Choroid plexus epithelial cell (primary cell): ENCODE results near the gene ADD3.
"Not testable (repeated sequence)": the region's sequence is repeated elsewhere in the genome, so short reads cannot be mapped to it uniquely, and the experiment has no call there.

Experiments used
- DNase-seq: peaks from one replicate; pipeline ENCODE4 v3.0.0-alpha.2; 2010; ENCODE audit warnings: low read depth
- H3K4me3 ChIP-seq: 2 replicates; pipeline ENCODE4 v1.5.1; 2011; ENCODE audit warnings: low read depth, mild to moderate bottlenecking, control low read depth, low read length, moderate library complexity
- TF ChIP-seq, protein P1 (sequence below): conservative IDR thresholded peaks from 2 replicates; pipeline ENCODE4 v1.5.1; 2011; ENCODE audit warnings: low read depth, mild to moderate bottlenecking, control low read depth, inconsistent platforms, low read length, moderate library complexity

ADD3 gene

DNA sequence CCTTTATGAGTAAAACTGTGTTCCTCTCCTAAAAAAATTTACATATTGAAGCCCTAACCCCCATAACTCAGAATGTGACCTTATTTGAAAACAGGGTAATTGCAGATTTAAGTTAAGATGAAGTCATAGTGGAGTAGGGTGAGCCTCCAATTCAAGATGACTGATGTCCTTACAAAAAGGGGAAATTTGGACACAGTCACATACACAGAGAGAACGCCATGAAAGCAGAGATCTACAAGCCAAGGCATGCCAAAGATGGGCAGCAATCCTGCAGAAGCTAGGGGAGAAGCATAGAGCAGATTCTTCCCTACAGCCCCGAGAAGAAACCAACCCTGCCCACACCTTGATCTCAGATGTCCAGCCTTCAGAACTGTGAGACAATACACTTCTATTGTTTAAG, 23.8 kb upstream of the ADD3 start:
- TF ChIP-seq, protein P1, sequence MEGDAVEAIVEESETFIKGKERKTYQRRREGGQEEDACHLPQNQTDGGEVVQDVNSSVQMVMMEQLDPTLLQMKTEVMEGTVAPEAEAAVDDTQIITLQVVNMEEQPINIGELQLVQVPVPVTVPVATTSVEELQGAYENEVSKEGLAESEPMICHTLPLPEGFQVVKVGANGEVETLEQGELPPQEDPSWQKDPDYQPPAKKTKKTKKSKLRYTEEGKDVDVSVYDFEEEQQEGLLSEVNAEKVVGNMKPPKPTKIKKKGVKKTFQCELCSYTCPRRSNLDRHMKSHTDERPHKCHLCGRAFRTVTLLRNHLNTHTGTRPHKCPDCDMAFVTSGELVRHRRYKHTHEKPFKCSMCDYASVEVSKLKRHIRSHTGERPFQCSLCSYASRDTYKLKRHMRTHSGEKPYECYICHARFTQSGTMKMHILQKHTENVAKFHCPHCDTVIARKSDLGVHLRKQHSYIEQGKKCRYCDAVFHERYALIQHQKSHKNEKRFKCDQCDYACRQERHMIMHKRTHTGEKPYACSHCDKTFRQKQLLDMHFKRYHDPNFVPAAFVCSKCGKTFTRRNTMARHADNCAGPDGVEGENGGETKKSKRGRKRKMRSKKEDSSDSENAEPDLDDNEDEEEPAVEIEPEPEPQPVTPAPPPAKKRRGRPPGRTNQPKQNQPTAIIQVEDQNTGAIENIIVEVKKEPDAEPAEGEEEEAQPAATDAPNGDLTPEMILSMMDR: no peak
- H3K4me3 ChIP-seq: no peak overlapping the region
- DNase-seq: no peak

DNA sequence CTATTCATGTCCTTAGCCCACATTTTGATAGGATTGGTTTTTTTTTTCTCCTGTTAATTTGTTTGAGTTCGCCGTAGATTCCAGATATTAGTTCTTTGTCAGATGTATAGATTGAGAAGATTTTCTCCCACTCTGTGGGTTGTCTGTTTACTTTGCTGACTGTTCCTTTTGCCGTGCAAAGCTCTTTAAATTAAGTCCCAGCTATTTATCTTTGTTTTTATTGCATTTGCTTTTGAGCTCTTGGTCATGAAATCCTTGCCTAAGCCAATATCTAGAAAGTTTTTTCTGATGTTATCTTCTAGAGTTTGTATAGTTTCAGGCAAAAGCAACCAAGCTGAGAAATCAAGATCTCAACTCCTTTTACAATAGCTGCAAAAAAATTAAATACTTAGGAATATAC, 22.0 kb upstream of the ADD3 start:
- DNase-seq, H3K4me3 ChIP-seq: not testable (repeated sequence)

DNA sequence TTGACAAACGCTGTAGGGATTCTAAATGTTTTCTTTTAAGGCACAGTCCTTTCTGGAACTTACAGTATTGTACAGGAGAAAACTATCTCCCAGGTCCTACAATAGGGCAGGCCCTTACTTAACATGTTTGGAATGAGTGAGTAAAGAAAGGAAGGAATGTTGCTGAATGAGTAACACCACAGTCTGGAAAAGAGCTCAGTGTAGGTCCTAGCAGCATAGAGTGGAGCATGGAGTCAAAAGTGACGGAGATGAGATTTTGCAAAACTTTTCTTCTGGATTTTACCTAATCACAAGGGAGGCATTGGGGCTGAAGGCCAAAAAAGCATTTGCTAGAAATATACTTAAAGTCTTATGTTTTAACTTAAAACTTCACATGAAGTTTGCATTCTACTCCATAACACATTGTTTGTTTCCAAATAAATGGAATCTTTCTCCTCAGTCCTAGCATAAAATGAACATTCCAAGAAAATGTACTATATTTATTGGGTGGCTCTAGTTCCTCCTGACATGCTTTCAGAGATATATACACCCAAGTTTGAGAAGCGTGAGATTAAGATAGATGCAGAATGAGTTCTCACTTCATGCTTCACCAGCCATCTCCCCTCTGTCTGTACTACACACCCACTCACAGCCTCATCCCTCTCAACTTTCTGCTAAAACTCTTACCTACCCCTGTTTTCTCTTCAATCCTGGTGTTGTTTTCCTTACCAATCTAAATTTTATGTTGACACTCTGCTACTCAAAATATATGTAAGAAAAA, 20.2 kb upstream of the ADD3 start:
- H3K4me3 ChIP-seq: no peak overlapping the region
- peak; percentile 85 for DNase-seq
- TF ChIP-seq, protein P1: no peak

DNA sequence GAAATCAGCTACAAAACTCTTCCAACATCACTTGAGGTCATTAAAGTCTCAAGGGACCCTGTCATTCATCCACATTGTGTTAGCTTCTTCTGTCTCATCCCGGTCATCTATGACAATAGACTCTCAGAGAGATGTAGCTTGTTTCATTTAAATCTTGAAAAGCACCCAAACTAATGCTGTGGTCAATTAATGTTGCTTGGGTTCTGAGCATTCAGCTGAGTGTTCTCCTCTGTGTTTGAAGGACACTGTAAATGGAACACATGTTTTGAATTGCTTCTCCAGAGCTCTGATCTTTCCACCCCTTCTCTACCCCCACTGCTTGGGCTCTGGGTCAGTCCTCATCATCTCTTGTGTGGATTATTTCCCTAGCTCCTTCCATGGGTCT, 19.6 kb upstream of the ADD3 start:
- no peak for DNase-seq
- no peak overlapping the region for H3K4me3 ChIP-seq
- TF ChIP-seq, protein P1: no peak

DNA sequence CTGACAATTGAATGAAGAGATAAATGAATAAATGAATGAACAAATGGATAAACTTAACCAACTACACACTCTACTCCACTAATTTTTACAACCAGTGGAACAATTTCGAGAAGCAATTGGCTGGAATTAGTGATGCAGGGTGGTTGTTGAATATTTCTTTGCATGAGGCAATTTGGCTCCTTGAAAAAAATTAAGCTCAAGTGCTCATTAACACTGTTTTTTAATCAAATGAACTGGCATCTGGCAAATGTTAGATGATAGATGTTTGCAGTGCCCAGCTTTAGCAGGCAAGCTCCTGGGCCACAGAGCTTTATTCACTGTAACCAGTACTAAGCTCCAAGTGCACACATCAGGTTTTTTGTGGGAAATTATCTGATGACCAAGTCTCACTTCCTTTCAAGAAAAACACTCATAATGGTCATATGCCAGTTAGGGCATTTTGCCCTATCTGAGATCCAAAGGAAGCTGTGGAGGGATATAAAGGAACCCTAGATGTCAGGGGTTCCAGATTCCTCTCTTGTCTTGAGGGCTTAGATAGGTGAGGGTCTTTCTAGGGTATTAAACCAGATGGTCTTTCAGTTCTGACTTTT, 16.4 kb upstream of the ADD3 start:
- no peak overlapping the region for H3K4me3 ChIP-seq
- no peak for DNase-seq
- TF ChIP-seq, protein P1: no peak

DNA sequence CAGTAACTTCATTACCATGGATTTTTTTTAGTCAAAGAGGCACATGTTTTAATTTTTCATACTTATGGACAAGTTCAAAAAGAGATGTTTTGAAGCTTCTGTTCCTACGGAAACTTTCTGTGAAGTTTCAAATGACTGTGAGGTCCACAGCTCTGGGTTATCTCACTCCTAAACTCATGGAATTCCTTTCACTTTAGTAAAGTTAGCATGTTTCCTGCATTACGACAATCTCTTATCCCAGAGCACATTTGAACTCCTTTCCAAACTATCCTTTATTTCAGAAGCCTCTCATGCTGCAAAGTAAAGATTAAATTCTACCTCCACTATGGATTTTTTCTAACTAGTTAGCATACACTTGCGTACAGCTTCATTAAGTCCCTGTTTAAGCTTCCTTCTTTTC, 15.3 kb upstream of the ADD3 start:
- TF ChIP-seq, protein P1: no peak
- no peak overlapping the region for H3K4me3 ChIP-seq
- DNase-seq: peak; percentile 71

DNA sequence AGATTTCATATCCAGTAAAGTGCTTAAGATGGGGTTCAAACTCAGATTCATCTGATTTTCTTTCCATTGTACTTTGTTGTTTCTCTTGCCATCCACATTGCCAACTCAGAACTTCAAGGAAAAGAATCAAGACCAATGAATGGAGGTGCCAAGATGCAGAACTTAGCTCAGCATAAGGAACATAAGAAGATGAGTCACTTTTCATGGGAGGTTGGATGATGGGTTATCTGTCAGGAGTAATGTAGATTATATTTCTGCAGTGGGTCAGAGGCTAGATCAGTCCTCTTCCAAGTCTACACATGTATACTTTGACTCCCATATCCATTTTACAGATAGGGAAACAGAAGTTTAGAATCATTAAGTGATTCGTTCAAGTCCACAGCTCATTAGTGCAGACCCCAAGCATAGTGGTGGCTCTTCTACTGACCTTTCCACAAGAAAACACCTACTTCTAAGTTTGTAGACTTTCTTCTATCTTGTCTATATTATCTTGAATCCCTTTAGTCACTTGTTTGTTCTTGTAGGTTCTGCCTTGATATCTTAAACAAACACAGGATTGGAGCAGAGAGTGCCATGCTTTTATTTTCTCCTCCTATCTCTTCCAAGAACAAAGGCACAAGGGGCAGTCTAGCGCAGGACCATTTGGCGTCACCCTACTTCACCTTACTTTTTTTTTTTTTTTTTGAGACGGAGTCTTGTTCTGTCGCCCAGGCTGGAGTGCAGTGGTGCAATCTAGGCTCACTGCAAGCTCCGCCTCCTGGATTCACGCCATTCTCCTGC, 14.0 kb upstream of the ADD3 start:
- no peak overlapping the region for H3K4me3 ChIP-seq
- DNase-seq: no peak
- TF ChIP-seq, protein P1: no peak
